ENCODE measurements around the gene TRIM45. TPM values are rescaled to one million over a fixed set of nuclear protein-coding genes. Genes with fewer than 3 reads are reported as not detected.

The TRIM45 gene
- total and polyA plus RNA-seq, 8 donors, result 2.4 to 30.1 (median 5.5) TPM

- no peaks in the 10 kb centered on the region for H3K36me3 ChIP-seq
- intact Hi-C loops (cut with DNase I), result no loop called here
- no peaks in the 10 kb centered on the region for H3K27me3 ChIP-seq
- WGBS, 2 donors, result 85 to 97% methylated on average over 3 of the region's 3 CpGs
- no peak for FAIRE-seq
- ATAC-seq, result no peak
- no peaks in the 10 kb centered on the region for H3K9me3 ChIP-seq
- H3K27ac ChIP-seq, result no peak overlapping the region
- no peak for TF ChIP-seq CTCF (IDR thresholded peaks at IDR 0.05)
- H3K4me3 ChIP-seq, result no peak overlapping the region
- DNase-seq, result no peak
- H3K4me1 ChIP-seq, result no peaks in the 10 kb centered on the region
Observed at GRCh38 chr1:117143871-117144270, 22.3 kb upstream of the TRIM45 start.

- H3K4me1 ChIP-seq, result no peaks in the 10 kb centered on the region
Observed at GRCh38 chr1:117143172-117143571, 21.6 kb upstream of the TRIM45 start.

GRCh38 chr1:117142200-117142599 is 20.7 kb upstream of the TRIM45 start:
- DNase-seq (no peak), ATAC-seq (no peak), FAIRE-seq (no peak)
- Histone ChIP-seq H3K27me3 (no peaks in the 10 kb centered on the region), H3K4me3 (no peak overlapping the region), H3K9me3 (no peaks in the 10 kb centered on the region), H3K27ac (no peak overlapping the region), H3K4me1 (no peaks in the 10 kb centered on the region), H3K36me3 (no peaks in the 10 kb centered on the region)
- intact Hi-C loops (cut with DNase I), result no loop called here
- 85 to 91% methylated on average over 2 of the region's 2 CpGs for WGBS, 2 donors
- no peak for TF ChIP-seq CTCF (IDR thresholded peaks at IDR 0.05)

More at GRCh38 chr1:117143172-117143571, 21.6 kb upstream of the TRIM45 start:
- H3K9me3 ChIP-seq, result no peaks in the 10 kb centered on the region
- TF ChIP-seq CTCF (IDR thresholded peaks at IDR 0.05), result no peak
- DNase-seq, result no peak
- H3K4me3 ChIP-seq, result no peak overlapping the region
- ATAC-seq, result no peak
- H3K27me3 ChIP-seq, result no peaks in the 10 kb centered on the region
- no peaks in the 10 kb centered on the region for H3K36me3 ChIP-seq
- intact Hi-C loops (cut with DNase I), result no loop called here
- no peak for FAIRE-seq
- no peak overlapping the region for H3K27ac ChIP-seq

- H3K4me3 ChIP-seq, result no peak overlapping the region
- ATAC-seq (no peak), DNase-seq (no peak), FAIRE-seq (no peak)
- H3K27ac ChIP-seq, result no peak overlapping the region
- 90 to 93% methylated on average over 1 of the region's 1 CpG for WGBS, 2 donors
- intact Hi-C loops (cut with DNase I), result no loop called here
- TF ChIP-seq CTCF (IDR thresholded peaks at IDR 0.05), result no peak
- H3K4me1 ChIP-seq, result no peaks in the 10 kb centered on the region
- no peaks in the 10 kb centered on the region for H3K9me3 ChIP-seq
- no peaks in the 10 kb centered on the region for H3K36me3 ChIP-seq
- no peaks in the 10 kb centered on the region for H3K27me3 ChIP-seq
Observed at GRCh38 chr1:117138561-117138960, 17.0 kb upstream of the TRIM45 start.

GRCh38 chr1:117138106-117138505 is 16.6 kb upstream of the TRIM45 start:
- H3K27ac ChIP-seq, result no peak overlapping the region
- H3K27me3 ChIP-seq, result no peaks in the 10 kb centered on the region
- intact Hi-C loops (cut with DNase I), result no loop called here
- H3K36me3 ChIP-seq, result no peaks in the 10 kb centered on the region
- no peak for DNase-seq
- no peaks in the 10 kb centered on the region for H3K4me1 ChIP-seq
- 88 to 89% methylated on average over 3 of the region's 3 CpGs for WGBS, 2 donors
- no peak for ATAC-seq
- H3K9me3 ChIP-seq, result no peaks in the 10 kb centered on the region
- no peak for FAIRE-seq
- no peak for TF ChIP-seq CTCF (IDR thresholded peaks at IDR 0.05)
- no peak overlapping the region for H3K4me3 ChIP-seq
